GM19023 (cell line): ENCODE measurements around the gene HAND1.

Source experiments
- ATAC-seq: cut with Tn5 transposase; IDR thresholded peaks from one replicate; pipeline ENCODE4 v1.9.1; 2021; ENCODE audit warnings: mild to moderate bottlenecking, moderate library complexity; ENCODE audit not compliant: unreplicated experiment

The HAND1 gene

GRCh38 chr5:154461531-154461930, 16.5 kb downstream of the HAND1 start:
- ATAC-seq = no peak

- ATAC-seq = no peak
Observed at GRCh38 chr5:154460172-154460571, 17.9 kb downstream of the HAND1 start.

DNA sequence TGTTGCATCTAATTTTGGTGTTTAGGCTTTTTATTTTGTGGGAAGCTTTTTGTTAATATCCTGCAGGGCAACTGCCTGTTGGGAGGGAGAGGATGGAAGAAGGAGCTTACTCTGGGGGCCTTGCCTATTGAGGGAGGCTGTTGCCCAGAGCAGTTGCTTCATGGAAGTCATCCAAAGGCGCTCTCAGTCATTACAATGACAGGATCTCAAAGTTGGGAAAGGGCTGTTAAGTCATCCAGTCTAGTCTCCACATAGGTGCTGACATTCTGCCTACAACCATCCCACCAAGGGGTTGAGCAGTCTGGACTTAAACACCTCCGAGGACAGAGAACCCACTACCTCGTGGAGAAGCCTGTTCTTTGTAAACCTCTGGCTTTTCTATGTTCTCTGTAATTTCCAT, 19.0 kb downstream of the HAND1 start:
- no peak for ATAC-seq

GRCh38 chr5:154456540-154456939, 21.5 kb downstream of the HAND1 start:
- ATAC-seq = no peak

DNA sequence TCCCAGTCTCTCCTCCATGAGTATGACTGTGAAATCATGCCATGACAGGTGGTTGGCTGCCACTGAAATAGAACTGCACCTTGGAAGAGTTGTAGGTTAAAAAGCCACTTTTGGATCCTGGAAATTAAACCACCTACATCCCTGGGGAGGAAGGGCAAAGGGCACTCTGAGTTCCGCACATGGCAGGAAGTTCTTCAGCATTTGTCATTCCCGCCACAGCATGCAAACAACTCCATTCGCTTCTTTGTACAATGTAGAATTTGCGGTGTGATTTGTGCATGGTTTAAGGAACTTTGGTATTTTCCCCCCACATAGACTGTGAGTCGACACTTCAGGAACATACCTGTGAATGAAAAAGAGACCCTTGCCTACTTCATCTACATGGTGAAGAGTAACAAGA, 22.4 kb downstream of the HAND1 start:
- no peak for ATAC-seq

GRCh38 chr5:154451957-154452356, 26.1 kb downstream of the HAND1 start:
- ATAC-seq = no peak

DNA sequence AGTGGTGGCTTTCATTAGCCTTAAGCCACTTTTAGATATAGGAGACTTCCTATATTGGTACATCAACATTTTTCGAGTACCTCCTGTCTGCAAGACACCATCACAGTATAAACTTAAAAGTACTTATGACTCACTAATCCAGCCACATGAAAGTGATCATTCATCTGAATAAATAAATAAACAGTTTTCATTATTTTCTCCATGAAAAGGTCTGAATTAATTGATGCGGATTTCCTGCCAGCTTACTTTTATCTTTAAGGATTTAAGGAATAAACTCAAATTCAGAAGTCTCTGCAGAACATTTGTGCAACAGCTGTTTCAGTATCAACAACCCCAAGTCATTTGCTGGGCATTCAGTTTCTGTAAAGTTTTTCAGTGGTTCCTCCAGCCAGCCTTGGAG, 28.2 kb downstream of the HAND1 start:
- no peak for ATAC-seq

DNA sequence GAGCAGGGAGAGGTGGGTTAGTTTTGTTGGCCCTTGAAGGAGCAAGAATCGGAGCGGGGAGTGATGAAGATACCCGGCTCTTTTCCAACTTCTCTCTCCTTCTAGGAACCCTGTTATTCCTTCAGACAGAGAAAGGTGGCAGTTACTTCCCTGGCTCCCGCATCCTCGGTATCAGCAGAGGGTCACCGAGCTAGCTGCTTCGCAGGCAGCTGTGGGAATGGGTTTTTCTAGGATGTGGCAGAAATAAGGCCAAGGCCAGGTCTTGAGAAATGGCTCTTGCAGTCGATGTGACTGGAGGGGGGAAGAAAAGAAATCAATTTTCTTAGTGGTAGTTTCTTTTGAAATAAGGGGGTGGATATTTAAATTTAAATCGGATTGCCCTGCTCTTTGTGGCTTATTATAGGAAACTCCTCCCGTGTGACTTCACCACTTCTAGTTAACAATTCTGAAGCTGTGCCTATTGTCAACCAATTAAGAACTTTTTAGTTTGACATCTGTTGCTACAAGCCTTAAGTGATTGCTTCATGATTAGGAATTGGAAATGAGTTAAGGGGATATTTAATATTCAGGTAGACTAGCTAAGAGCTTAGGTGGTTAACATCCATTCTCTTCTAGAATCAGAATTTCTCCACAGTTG, 30.8 kb downstream of the HAND1 start:
- no peak for ATAC-seq

DNA sequence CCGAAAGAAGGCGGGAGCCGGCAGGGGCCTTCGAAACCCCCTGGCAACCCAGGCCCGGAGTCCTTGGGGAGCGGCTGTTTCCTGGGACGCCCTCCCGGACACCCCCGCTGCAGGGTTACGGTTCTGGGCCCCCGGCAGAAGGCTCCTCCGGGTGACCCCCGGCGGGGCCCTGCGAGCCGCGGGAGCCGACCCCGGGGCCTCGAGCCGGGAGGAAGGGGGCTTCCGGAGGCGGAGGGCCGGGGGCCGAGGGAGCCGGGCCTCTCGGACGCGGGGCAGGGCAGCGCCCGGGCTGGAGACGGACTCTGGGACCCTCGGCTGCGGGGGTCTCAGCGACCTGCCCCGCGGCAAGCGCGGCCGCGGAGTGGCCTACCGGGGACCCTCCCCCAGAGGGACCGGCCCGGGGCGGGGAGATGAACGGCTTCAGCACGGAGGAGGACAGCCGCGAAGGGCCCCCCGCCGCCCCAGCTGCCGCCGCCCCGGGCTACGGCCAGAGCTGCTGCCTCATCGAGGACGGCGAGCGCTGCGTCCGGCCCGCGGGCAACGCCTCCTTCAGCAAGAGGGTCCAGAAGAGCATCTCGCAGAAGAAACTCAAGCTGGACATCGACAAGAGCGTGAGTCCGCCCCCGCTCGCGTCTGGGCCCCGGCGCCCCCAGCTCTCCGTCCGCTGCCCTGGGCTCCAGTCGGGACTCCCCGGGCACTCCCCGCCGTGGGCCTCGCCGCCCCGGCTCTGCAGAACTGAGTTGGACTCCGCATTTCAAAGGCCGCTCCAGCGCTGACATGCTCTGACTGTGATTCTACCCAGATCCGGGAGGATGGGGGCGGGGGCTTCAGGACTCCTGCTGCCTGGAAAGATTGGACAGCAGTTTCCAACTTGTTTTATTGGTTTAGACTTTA, 31.6 kb downstream of the HAND1 start:
- ATAC-seq = peak; percentile 22

- ATAC-seq = peak; percentile 94
Observed at GRCh38 chr5:154445422-154446194, 32.4 kb downstream of the HAND1 start, which contains the start of gene SAP30L. Gene SAP30L (plus strand): TSS chr5:154445997. CDS start chr5:154446605, 608 bp downstream.

DNA sequence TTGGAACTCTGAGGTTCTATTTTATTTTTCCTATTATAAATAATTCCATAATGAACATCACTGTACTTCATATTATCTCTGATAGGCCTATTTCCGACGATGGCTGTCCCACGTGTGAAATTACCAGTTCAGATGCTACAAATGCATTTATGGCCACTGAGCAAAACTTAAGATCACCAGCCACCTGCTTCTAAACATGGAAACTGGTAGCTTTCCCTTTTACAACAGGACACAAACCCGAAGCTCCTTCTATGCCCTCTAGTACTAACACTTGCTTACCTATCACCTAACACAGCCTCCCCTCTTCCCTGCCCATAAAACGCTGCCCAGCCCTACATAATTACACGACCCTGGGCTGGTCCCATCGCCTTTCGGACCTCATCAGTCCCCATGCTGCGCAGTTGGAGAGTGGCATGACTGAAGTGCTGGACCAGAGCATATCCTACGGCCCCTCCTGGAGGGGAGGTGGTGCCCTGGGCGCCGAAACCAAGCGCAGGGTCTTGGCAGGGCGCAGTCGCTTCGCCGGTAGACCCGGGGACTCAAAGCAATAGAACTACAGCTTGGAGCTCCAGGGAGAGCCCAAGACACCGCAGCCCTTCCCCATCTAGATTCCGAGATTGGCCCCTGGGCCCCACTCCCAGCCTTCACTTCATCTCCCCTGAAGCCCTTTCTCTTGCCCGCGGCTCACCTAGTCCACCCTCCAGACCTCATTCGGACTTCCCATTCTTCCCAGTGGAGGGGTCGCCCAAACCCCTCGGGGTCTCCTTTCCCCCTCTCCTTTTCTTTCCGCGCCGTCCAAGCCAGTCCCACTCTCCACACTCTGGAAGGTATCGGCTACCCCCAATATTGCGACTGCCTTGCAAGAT, 33.2 kb downstream of the HAND1 start:
- ATAC-seq = peak; percentile 2

DNA sequence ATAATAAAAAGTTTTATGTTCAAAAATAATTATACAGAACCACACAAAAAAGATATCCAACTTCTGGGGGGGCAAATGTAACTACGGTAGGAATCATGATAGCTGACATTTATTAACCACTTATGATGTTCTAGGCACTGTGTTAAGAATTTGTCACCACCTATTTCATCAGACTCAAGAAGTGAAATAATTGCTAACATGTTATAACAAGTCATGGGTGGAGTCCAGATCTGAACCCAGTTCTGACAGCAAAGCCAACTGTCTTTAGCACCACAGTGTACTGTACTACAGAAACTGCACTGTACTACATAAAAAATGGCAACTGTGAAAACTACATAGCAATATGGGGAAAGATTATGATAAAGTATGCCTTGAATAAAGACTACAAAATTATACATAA, 35.2 kb downstream of the HAND1 start:
- no peak for ATAC-seq

GRCh38 chr5:154440540-154440939, 37.5 kb downstream of the HAND1 start:
- ATAC-seq = no peak

GRCh38 chr5:154437281-154437965, 40.6 kb downstream of the HAND1 start:
- ATAC-seq = no peak

- no peak for ATAC-seq
Observed at GRCh38 chr5:154435226-154435625, 42.8 kb downstream of the HAND1 start.

DNA sequence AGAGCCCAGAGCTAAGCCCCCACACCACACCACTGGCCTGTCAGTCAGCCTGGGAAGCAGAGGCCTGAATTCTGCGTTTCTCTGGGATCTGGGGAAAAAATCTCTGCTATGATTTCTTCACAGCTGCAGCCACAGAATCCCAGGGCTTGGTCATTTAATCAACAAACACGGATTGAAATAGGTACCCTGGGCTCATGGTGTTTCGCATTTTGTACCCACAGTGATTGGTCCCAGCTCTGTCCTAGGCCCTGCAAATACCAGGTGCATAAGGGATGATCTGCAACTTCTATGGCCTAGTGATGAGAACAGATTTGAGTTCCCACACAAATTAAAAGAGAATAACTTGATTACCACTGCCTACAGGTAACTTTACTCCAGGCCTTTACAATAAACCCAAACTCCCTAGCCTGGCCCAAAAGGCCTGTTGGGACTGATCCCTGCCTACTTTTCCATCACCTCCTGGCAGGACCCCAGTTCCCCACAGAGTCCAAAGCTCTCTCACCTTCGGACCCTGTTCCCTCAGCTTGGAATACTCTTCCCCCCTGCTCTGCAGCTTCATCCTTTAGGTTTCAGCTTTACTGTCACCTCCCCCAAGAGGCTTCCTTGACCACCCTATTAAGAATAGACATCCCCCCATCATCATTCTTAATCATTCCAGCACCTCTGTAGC, 46.9 kb downstream of the HAND1 start:
- no peak for ATAC-seq

- no peak for ATAC-seq
Observed at GRCh38 chr5:154430466-154430865, 47.6 kb downstream of the HAND1 start.

DNA sequence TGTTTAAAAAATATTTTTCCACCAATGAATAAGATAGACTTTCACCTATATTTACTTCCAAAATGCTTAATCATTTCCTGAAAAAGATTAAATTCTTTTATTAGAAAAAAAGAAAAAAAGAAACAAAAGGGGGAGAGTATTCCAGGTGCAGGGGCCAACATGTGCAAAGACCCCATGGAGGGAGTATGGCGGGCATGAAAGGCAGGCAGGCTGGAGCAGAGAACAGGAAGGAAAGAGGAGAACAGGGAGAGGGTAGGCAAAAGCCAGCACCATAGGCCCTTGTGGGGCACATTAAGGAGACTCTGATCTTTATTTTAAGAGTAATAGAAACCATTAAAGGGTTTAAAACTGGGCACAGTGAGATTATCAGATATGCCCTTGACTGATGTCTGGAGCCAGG, 48.7 kb downstream of the HAND1 start:
- no peak for ATAC-seq

GRCh38 chr5:154428208-154428607, 49.8 kb downstream of the HAND1 start:
- ATAC-seq = no peak
